Neural crest cell (in vitro differentiated cells): ENCODE results near the gene KCNAB2. TPM values are rescaled to one million over a fixed set of nuclear protein-coding genes. Genes with fewer than 3 reads are reported as not detected.
A peak's percentile ranks its signal among the peaks of the same experiment; 100 is the strongest.

Source experiments
- DNase-seq: peaks from one replicate; pipeline ENCODE4 v3.0.0; 2021; ENCODE audit warnings: low read depth, mixed read lengths, low spot score
- H3K27ac Mint-ChIP-seq: one replicate; pipeline ENCODE4 v1.8.0; 2021; ENCODE audit warnings: mild to moderate bottlenecking, mixed read lengths; ENCODE audit not compliant: unreplicated experiment
- H3K27me3 Mint-ChIP-seq: 2 replicates; pipeline ENCODE4 v1.8.0; 2021; ENCODE audit warnings: low read depth, mild to moderate bottlenecking, mixed read lengths
- H3K36me3 Mint-ChIP-seq: 2 replicates; pipeline ENCODE4 v1.8.0; 2021; ENCODE audit warnings: low read depth, mild to moderate bottlenecking, mixed read lengths
- H3K4me1 Mint-ChIP-seq: 2 replicates; pipeline ENCODE4 v1.8.0; 2021; ENCODE audit warnings: mixed read lengths
- H3K4me3 Mint-ChIP-seq: one replicate; pipeline ENCODE4 v1.8.0; 2021; ENCODE audit warnings: mild to moderate bottlenecking, mixed read lengths
- H3K9me3 Mint-ChIP-seq: 2 replicates; pipeline ENCODE4 v1.8.0; 2021; ENCODE audit warnings: mixed read lengths
- total RNA-seq: library from RNA; stranded (reverse); gene quantifications from 2 replicates; pipeline ENCODE4 v1.2.1, GENCODE V29; 2021
- TF ChIP-seq, protein P1 (sequence below): fragments of 200-600 bp; sonication (generic); conservative IDR thresholded peaks from 2 replicates; pipeline ENCODE4 v1.5.0; 2021; ENCODE audit warnings: antibody characterized with exemption, mild to moderate bottlenecking

Gene KCNAB2
- total RNA-seq, 1 donor from 2014 or later = 8.3 TPM

DNA sequence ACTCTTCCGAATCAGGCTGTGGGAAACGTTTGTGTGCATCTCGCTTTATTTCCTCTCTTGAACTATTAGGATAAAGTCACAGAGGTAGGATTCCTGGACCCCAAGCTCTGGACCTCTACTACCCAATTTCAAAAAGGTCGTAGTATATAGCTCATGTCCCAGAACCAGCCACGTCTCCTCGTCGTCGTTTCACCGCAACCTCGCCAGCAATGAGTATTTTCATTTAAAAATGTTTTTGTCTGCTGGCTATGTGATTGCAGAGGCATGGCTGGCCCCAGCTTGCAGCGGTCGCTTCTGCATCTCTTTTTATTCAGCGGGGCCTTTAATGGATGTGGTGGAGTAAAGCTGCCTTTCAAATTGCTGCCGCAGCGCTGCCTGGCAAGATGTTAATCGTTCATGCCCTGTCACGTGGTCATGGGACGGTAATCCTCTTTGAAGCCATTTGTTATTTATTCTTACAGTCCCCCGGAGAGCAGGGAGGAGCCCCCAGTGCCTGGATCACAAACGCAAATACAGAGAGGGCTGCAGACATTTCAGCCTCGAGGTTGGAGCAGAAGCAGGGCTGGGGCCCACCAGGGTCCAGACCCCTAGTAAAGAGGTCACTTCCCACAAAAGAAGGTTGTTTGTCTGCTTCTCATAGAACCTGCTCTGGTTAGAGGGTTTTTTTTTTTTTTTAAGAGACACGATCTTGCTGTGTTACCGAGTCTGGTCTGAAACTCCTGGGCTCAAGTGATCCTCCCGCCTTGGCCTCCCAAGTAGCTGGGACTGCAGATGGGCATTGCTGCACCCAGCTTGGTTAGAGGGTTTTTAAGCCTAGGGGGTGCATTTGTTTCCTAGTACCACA lies 41.9 kb upstream of the KCNAB2 start:
- Mint-ChIP-seq H3K36me3 (no peaks in the 10 kb centered on the region), H3K27ac (no peak overlapping the region), H3K4me1 (peaks cover 27% of the 10 kb centered on the region), H3K9me3 (no peaks in the 10 kb centered on the region), H3K4me3 (peak overlapping the region; percentile 36), H3K27me3 (no peaks in the 10 kb centered on the region)
- DNase-seq = peak; percentile 39
- TF ChIP-seq, protein P1, sequence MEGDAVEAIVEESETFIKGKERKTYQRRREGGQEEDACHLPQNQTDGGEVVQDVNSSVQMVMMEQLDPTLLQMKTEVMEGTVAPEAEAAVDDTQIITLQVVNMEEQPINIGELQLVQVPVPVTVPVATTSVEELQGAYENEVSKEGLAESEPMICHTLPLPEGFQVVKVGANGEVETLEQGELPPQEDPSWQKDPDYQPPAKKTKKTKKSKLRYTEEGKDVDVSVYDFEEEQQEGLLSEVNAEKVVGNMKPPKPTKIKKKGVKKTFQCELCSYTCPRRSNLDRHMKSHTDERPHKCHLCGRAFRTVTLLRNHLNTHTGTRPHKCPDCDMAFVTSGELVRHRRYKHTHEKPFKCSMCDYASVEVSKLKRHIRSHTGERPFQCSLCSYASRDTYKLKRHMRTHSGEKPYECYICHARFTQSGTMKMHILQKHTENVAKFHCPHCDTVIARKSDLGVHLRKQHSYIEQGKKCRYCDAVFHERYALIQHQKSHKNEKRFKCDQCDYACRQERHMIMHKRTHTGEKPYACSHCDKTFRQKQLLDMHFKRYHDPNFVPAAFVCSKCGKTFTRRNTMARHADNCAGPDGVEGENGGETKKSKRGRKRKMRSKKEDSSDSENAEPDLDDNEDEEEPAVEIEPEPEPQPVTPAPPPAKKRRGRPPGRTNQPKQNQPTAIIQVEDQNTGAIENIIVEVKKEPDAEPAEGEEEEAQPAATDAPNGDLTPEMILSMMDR = no peak

DNA sequence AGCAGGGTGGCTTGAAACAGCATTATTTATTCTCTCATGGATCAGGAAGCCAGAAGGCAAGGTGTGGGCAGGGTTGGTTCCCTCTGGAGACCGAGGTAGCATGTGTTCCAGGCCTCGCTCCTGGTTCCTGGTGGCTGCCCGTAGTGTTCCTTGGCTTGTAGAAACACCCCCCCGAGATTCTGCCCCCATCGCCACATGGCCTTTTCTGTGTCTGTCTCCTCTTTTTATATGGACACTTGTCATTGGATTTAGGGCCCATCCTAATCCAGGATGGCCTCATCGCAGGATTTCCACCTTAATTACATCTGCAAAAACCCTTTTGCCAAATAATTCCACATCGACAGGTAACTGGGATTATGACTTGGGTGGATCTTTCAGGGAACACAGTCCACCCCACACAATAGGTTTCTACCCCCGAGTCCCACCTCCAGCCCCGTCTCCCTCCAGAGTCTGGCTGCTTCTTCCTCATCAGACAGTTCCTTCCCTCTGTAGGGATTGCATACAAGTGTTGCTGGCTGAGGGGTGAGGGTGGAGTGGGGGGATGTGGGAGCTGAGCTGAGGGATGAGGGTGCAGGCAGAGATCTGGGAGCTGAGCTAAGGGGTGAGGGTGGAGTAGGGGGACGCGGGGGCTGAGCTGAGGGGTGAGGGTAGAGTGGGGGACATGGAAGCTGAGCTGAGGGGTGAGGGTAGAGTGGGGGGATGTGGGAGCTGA lies 41.1 kb upstream of the KCNAB2 start:
- Mint-ChIP-seq H3K36me3 (no peaks in the 10 kb centered on the region), H3K4me1 (peaks cover 30% of the 10 kb centered on the region), H3K27me3 (no peaks in the 10 kb centered on the region), H3K4me3 (peak overlapping the region; percentile 36), H3K27ac (no peak overlapping the region), H3K9me3 (no peaks in the 10 kb centered on the region)
- TF ChIP-seq, protein P1 = no peak
- no peak for DNase-seq

DNA sequence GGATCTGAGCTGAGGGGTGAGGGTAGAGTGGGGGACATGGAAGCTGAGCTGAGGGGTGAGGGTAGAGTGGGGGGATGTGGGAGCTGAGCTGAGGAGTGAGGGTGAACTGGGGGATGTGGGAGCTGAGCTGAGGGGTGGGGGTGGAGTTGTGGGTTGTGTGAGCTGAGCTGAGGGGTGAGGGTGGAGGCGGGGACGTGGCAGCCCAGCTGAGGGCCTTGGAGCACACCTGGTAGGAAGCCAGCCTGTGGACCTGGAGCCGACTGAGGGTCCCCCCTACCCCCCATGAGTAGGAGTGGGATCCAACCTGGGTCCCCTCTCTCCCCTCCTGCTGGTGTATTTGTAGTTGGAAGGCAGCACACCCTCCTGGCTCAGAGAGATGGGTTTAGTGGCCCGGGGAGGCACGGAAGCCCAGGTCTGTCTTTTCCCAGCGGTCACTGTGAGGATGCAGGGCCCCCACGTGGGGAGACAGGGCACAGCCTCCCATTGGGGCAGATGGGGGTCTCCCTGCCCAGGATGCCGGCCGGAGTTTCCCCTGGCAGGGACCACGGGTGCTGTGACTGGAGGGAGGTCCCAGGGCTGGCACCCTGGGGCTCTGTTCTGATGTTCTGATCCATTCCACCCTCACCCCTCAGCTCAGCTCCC lies 40.3 kb upstream of the KCNAB2 start:
- Mint-ChIP-seq H3K4me1 (peaks cover 31% of the 10 kb centered on the region), H3K27ac (no peak overlapping the region), H3K27me3 (no peaks in the 10 kb centered on the region), H3K4me3 (no peak overlapping the region), H3K9me3 (no peaks in the 10 kb centered on the region), H3K36me3 (no peaks in the 10 kb centered on the region)
- no peak for DNase-seq
- TF ChIP-seq, protein P1 = no peak

DNA sequence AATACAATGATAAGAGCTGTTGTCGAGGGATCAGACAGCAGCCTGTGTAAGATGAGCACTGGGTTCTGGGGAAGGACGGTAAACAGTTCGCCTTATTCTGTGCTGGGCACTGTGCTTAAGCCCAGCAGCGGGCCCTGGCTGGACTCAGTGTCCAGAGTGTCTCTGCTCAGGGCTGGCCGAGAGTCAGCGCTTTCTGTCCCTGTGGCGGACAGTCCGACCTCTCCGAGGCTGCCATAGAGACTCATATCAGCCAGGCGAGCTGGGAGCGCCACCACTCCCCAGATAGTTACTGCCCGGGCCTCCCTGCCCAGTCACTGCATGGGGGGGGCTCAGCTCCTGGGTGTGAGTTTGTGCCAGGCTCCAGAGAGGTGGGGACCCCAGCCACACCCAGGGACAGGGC lies 38.8 kb upstream of the KCNAB2 start:
- DNase-seq = no peak
- TF ChIP-seq, protein P1 = no peak
- Mint-ChIP-seq H3K4me1 (peaks cover 26% of the 10 kb centered on the region), H3K27me3 (no peaks in the 10 kb centered on the region), H3K4me3 (no peak overlapping the region), H3K27ac (peak overlapping the region; percentile 27), H3K36me3 (no peaks in the 10 kb centered on the region), H3K9me3 (no peaks in the 10 kb centered on the region)

DNA sequence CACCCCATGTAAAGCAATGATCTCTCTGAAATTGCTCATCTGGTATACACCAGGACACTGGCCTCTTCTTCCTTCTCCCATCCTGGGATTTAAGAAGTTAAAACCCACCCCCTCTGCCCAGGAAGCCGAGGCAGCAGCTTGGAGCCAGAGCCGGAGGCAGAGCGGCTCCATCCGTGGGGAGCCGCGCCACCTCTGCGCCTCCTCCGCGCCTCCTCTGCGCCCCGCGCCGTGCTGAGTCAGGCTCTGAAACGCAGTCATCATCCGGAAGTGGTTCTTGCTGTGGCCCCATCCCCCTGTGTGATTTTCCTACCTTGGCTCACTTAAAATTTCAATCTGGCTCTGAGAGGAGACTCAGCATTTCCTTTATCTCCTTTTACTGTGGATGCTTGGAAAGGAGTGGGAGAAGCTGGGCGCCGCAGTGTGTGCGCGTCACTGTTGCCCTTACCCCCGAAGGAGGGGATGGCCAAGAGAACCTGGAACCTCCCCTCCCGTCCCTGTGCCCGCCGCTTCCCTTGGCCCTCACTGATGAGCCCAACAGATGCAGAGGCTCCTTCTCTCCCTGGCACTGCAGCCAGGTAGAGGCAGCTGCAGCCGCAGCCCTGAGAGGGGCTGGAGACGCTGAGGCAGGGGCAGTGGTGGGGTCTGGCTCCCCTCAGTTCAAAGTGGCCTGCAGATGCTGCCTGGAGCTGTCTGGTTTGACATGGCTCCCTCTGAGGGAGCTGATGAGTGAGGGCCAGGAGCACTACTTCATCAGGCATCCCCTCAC lies 38.2 kb upstream of the KCNAB2 start:
- H3K27me3 Mint-ChIP-seq = no peaks in the 10 kb centered on the region
- no peaks in the 10 kb centered on the region for H3K9me3 Mint-ChIP-seq
- TF ChIP-seq, protein P1 = no peak
- H3K4me3 Mint-ChIP-seq = no peak overlapping the region
- peak overlapping the region; percentile 27 for H3K27ac Mint-ChIP-seq
- peaks cover 26% of the 10 kb centered on the region for H3K4me1 Mint-ChIP-seq
- H3K36me3 Mint-ChIP-seq = no peaks in the 10 kb centered on the region
- no peak for DNase-seq
